OCI-LY7 (cell line): ENCODE data around the gene C5orf58.

Experiments
- CTCF ChIP-seq: fragments of 200-600 bp; sonication (generic); conservative IDR thresholded peaks from 2 replicates; pipeline ENCODE4 v1.5.1; 2014; ENCODE audit warnings: mild to moderate bottlenecking, antibody characterized with exemption, low read length, moderate library complexity, mixed read lengths
- EZH2phosphoT487 ChIP-seq: fragments of 200-600 bp; sonication (generic); IDR thresholded peaks from 2 replicates; pipeline ENCODE4 v1.6.1; 2018; ENCODE audit warnings: low read depth, borderline replicate concordance, mild to moderate bottlenecking, mixed run types, antibody characterized with exemption, low read length, moderate library complexity, mixed read lengths

DNA sequence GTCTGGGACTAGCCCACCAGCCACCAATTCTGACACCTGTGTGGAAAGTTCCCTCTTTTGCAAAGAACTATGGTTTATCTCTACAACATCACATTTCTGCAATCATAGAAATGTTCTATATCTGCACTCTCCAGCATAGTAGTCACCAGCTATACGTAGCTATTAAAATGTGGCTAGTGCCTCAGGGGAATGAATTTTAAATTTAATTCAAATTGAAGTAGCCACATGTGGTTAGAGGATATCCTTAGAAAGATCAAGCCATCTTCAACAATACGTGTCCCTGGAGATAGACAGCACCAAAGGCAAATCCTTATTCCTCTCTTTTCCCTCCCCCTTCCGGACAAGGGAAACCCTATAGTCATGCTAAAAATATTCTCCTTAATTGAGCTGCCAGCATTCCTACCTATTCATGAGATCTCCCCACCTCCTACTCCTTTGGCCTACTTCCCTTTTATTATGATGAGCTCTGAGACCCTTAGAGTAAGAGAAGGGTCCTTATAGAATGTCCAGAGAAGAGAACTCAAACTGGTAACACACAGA is 53.7 kb downstream of the C5orf58 start:
- TF ChIP-seq CTCF, result no peak
- TF ChIP-seq EZH2phosphoT487, result no peak
